AG09309 (cell line): ENCODE data around the gene PAX2.

Source experiments
- DNase-seq: peaks from one replicate; pipeline ENCODE4 v3.0.0-alpha.2; 2010; ENCODE audit warnings: low read depth
- H3K4me3 ChIP-seq: 2 replicates; pipeline ENCODE4 v1.5.1; 2011; ENCODE audit warnings: mild to moderate bottlenecking, low read depth, low read length, moderate library complexity; ENCODE audit not compliant: control insufficient read depth
- CTCF ChIP-seq: IDR thresholded peaks from 2 replicates; pipeline ENCODE4 v1.5.1; 2011; ENCODE audit warnings: mild to moderate bottlenecking, low read depth, low read length, inconsistent platforms; ENCODE audit not compliant: insufficient read depth, control insufficient read depth; ENCODE audit errors: missing control alignments

The PAX2 gene

GRCh38 chr10:100731407-100732240 lies 13.8 kb upstream of the PAX2 start:
- no peak for DNase-seq
- no peak for TF ChIP-seq CTCF
- no peak overlapping the region for H3K4me3 ChIP-seq

- no peak overlapping the region for H3K4me3 ChIP-seq
- TF ChIP-seq CTCF = no peak
- DNase-seq = no peak
Observed at GRCh38 chr10:100732241-100732596, 13.2 kb upstream of the PAX2 start.

GRCh38 chr10:100733329-100733728 lies 12.1 kb upstream of the PAX2 start:
- DNase-seq = no peak
- H3K4me3 ChIP-seq = no peak overlapping the region
- TF ChIP-seq CTCF = no peak

- no peak for DNase-seq
- no peak for TF ChIP-seq CTCF
- no peak overlapping the region for H3K4me3 ChIP-seq
Observed at GRCh38 chr10:100734295-100735086, 10.9 kb upstream of the PAX2 start.

GRCh38 chr10:100735087-100735336 lies 10.4 kb upstream of the PAX2 start:
- no peak overlapping the region for H3K4me3 ChIP-seq
- no peak for TF ChIP-seq CTCF
- DNase-seq = no peak

- TF ChIP-seq CTCF = no peak
- no peak overlapping the region for H3K4me3 ChIP-seq
- DNase-seq = no peak
Observed at GRCh38 chr10:100735337-100736143, 9.8 kb upstream of the PAX2 start.
